K562 (cell line): ENCODE data around the gene ABCB6. TPM values are rescaled to one million over a fixed set of nuclear protein-coding genes. Genes with fewer than 3 reads are reported as not detected.

Source experiments
- ATAC-seq: fragments of 200-7000 bp; cut with Tn5 transposase; 3 replicates; pipeline ENCODE4 v1.9.1; 2020; ENCODE audit warnings: moderate library complexity
- BruUV-seq: library from RNA; stranded (reverse); fragments of 400-500 nt; replicated peaks from 2 replicates; lab custom pipeline; 2021; lab: Mats Ljungman, UMichigan
- CTCF ChIA-PET: fragments of 300-600 bp; formaldehyde crosslinking; extraction: SDS; loops from one replicate; lab custom pipeline; 2021; ENCODE audit warnings: low intra/inter-chr PET ratio; lab: Yijun Ruan, JAX
- POLR2A ChIA-PET: fragments of 300-600, 350-650 bp; sonication (Branson Sonifier 250); formaldehyde crosslinking; extraction: SDS; loops from one replicate; lab custom pipeline; 2021; ENCODE audit warnings: antibody characterized with exemption, inconsistent platforms; lab: Yijun Ruan, JAX
- DNase-seq, 4 experiments: peaks; one replicate each; pipeline versions ENCODE4 v3.0.0 to v3.0.0-alpha.2; 2011 to 2018; ENCODE audit warnings: low spot score in 3 of 4, mixed read lengths in 3 of 4; ENCODE audit errors: extremely low read depth in 1 of 4
- FAIRE-seq: peaks from 2 replicates; lab custom pipeline; 2011; peaks lifted over from hg19 to GRCh38; lab: Jason Lieb, UNC
- H2AFZ ChIP-seq: 2 replicates; pipeline ENCODE4 v1.6.0; 2011; ENCODE audit warnings: low read depth, low read length, control low read depth, inconsistent platforms
- H3K27ac ChIP-seq: fragments of 200-600 bp; 3 replicates; pipeline ENCODE4 v1.8.0; 2011; ENCODE audit warnings: low read depth, mild to moderate bottlenecking, control low read depth, inconsistent platforms, low read length, moderate library complexity, mixed read lengths; ENCODE audit errors: extremely low read depth
- H3K27me3 ChIP-seq, 2 experiments: fragments of 300-600 bp in 1 of 2; 2 replicates in 1 of 2; 3 replicates in 1 of 2; pipeline versions ENCODE4 v1.6.0 to v1.8.0; 2011; ENCODE audit warnings: inconsistent platforms in 2 of 2, low read length in 2 of 2, mild to moderate bottlenecking in 1 of 2, mixed read lengths in 1 of 2, moderate library complexity in 1 of 2; ENCODE audit not compliant: control insufficient read depth in 2 of 2, insufficient read depth in 2 of 2
- H3K36me3 ChIP-seq: fragments of 300-600 bp; 3 replicates; pipeline ENCODE4 v1.8.0; 2011; ENCODE audit warnings: mild to moderate bottlenecking, low read length, inconsistent platforms; ENCODE audit not compliant: control insufficient read depth, insufficient read depth
- H3K4me1 ChIP-seq, 2 experiments: fragments of 200-600 bp in 1 of 2; replicated peaks in 1 of 2; 2 replicates in 1 of 2; 3 replicates in 1 of 2; pipeline versions ENCODE4 v1.5.1 to v1.8.0; 2011; ENCODE audit warnings: inconsistent platforms in 2 of 2, low read length in 2 of 2, mild to moderate bottlenecking in 1 of 2, mixed read lengths in 1 of 2, moderate library complexity in 1 of 2; ENCODE audit not compliant: control insufficient read depth in 2 of 2, insufficient read depth in 2 of 2
- H3K4me2 ChIP-seq: 2 replicates; pipeline ENCODE4 v1.6.1; 2011; ENCODE audit warnings: low read length, control low read depth, inconsistent platforms, mixed read lengths; ENCODE audit not compliant: insufficient read depth
- H3K4me3 ChIP-seq: fragments of 200-600 bp; sonication (generic), shearing (Covaris generic); 2 replicates; pipeline ENCODE4 v1.5.1; 2016; ENCODE audit warnings: control low read depth, inconsistent platforms
- H3K79me2 ChIP-seq: fragments of 200-600 bp; 3 replicates; pipeline ENCODE4 v1.8.0; 2011; ENCODE audit warnings: low read length, inconsistent platforms; ENCODE audit not compliant: control insufficient read depth, insufficient read depth
- H3K9ac ChIP-seq, 2 experiments: 2 replicates each; pipeline versions ENCODE4 v1.6.0 to v1.6.1; 2011; ENCODE audit warnings: low read depth in 2 of 2, low read length in 2 of 2, control low read depth in 1 of 2, inconsistent platforms in 1 of 2, mild to moderate bottlenecking in 1 of 2, mixed read lengths in 1 of 2; ENCODE audit not compliant: insufficient read depth in 1 of 2
- H3K9me1 ChIP-seq: one replicate; pipeline ENCODE4 v1.6.0; 2011; ENCODE audit warnings: inconsistent platforms, mild to moderate bottlenecking, low read length, moderate library complexity; ENCODE audit not compliant: control insufficient read depth, insufficient read depth
- H3K9me3 ChIP-seq: replicated peaks from 2 replicates; pipeline ENCODE4 v1.5.1; 2011; ENCODE audit warnings: low read depth, low read length, inconsistent platforms; ENCODE audit not compliant: control insufficient read depth, insufficient read depth
- H4K20me1 ChIP-seq: replicated peaks from 2 replicates; pipeline ENCODE4 v1.6.1; 2011; ENCODE audit warnings: low read length, inconsistent platforms, mixed read lengths; ENCODE audit not compliant: control insufficient read depth, insufficient read depth
- ATF7 ChIP-seq: fragments of 450-650 bp; IDR thresholded peaks from 2 replicates; pipeline ENCODE4 v1.7.1; 2014; ENCODE audit warnings: mild to moderate bottlenecking, moderate library complexity
- EP300 ChIP-seq: IDR thresholded peaks from 2 replicates; pipeline ENCODE4 v1.6.1; 2012; ENCODE audit warnings: low read length, improper control_type of control experiment
- HNRNPLL ChIP-seq: fragments of 200-400 bp; formaldehyde crosslinking; IDR thresholded peaks from 2 replicates; pipeline ENCODE4 v1.6.1; 2017; ENCODE audit warnings: low read length, low read depth, mild to moderate bottlenecking; ENCODE audit not compliant: poor library complexity, severe bottlenecking
- JUN ChIP-seq, 2 experiments: sonication (generic) in 1 of 2; formaldehyde crosslinking in 1 of 2; IDR thresholded peaks; 2 replicates each; pipeline versions ENCODE4 v1.6.1 to v1.8.0; 2012 to 2022; ENCODE audit warnings: borderline replicate concordance in 2 of 2, mild to moderate bottlenecking in 2 of 2, improper control_type of control experiment in 1 of 2, low read depth in 1 of 2, low read length in 1 of 2, missing genetic modification reagents in 1 of 2
- MAX ChIP-seq: sonication (generic); formaldehyde crosslinking; IDR thresholded peaks from 2 replicates; pipeline ENCODE4 v1.9.0; 2022; ENCODE audit warnings: mild to moderate bottlenecking, missing genetic modification reagents
- MYC ChIP-seq, 2 experiments: fragments of 250-450 bp in 1 of 2; sonication (Bioruptor Pico) in 1 of 2; IDR thresholded peaks; 2 replicates each; pipeline versions ENCODE4 v1.5.1 to v1.6.1; 2012 to 2021; ENCODE audit warnings: low read depth in 2 of 2, borderline replicate concordance in 1 of 2, improper control_type of control experiment in 1 of 2, low read length in 1 of 2, mild to moderate bottlenecking in 1 of 2, moderate library complexity in 1 of 2
- PML ChIP-seq: IDR thresholded peaks from 2 replicates; pipeline ENCODE4 v1.6.1; 2012; ENCODE audit warnings: low read length, inconsistent platforms
- POLR2B ChIP-seq: fragments of 450-650 bp; IDR thresholded peaks from 2 replicates; pipeline ENCODE4 v1.6.1; 2018; ENCODE audit warnings: low read depth; ENCODE audit not compliant: partially characterized antibody
- POLR2G ChIP-seq: fragments of 200-400 bp; formaldehyde crosslinking; IDR thresholded peaks from 2 replicates; pipeline ENCODE4 v1.6.1; 2017; ENCODE audit warnings: low read depth, mild to moderate bottlenecking, antibody characterized with exemption, low read length, moderate library complexity
- SRSF9 ChIP-seq: fragments of 200-400 bp; formaldehyde crosslinking; IDR thresholded peaks from 2 replicates; pipeline ENCODE4 v1.6.1; 2017; ENCODE audit warnings: low read depth, low read length, borderline replicate concordance
- SUPT5H ChIP-seq: fragments of 450-650 bp; IDR thresholded peaks from 2 replicates; pipeline ENCODE4 v1.6.1; 2016
- TFAM ChIP-seq: fragments of 250-450 bp; sonication (Bioruptor Pico); conservative IDR thresholded peaks from 2 replicates; pipeline ENCODE4 v1.5.0; 2021; ENCODE audit warnings: mild to moderate bottlenecking, moderate library complexity
- TRIM24 ChIP-seq, 2 experiments: fragments of 450-650 bp; IDR thresholded peaks; 2 replicates each; pipeline ENCODE4 v1.6.1; 2016
- TRIM28 ChIP-seq: fragments of 450-650 bp; IDR thresholded peaks from 2 replicates; pipeline ENCODE4 v1.6.1; 2017
- ZNF76 ChIP-seq: fragments of 250-450 bp; sonication (Bioruptor Pico); IDR thresholded peaks from 2 replicates; pipeline ENCODE4 v1.4.0; 2020; ENCODE audit warnings: mild to moderate bottlenecking, moderate library complexity, borderline replicate concordance
- WGBS: fragments of 100-300 bp; shearing (Covaris generic); methylation state at CpG from one replicate; pipeline ENCODE4 v1.1.6; 2016; ENCODE audit warnings: low coverage, mixed read lengths; ENCODE audit not compliant: insufficient coverage; ENCODE audit errors: missing lambda C conversion rate; 5-methylcytosine and 5-hydroxymethylcytosine counted together
- in situ Hi-C: fragments of 300-500 bp; cut with MboI; formaldehyde crosslinking; loops from 4 replicates; pipeline ENCODE4 v1.15.0; 2018; ENCODE audit warnings: inconsistent platforms, mixed read lengths
- intact Hi-C: fragments of 100-400 bp; cut with micrococcal nuclease; formaldehyde crosslinking; loops from 2 replicates; pipeline ENCODE4 v1.14.2; 2022
- polyA plus RNA-seq, 8 experiments: library from polyadenylated mRNA; depleted of rRNA in 4 of 8; stranded (reverse) in 5 of 8; unstranded in 3 of 8; fragments of >200 nt; fragmentation: Nextera tagmentation in 2 of 8; fragmentation: Illumina TruSeq in 1 of 8; extraction: Ambion mirVana in 2 of 8; extraction: Trizol in 1 of 8; gene quantifications; 2 replicates each; pipeline versions ENCODE4 v1.2.1 to v1.2.3, GENCODE V29; 2011 to 2014; ENCODE audit warnings: inconsistent platforms in 1 of 8, missing spikeins in 1 of 8
- total RNA-seq, 7 experiments: library from RNA; depleted of rRNA in 6 of 7; stranded (reverse); fragments of >200 nt in 6 of 7; fragmentation: Illumina TruSeq in 2 of 7; extraction: Trizol in 2 of 7; gene quantifications; 2 replicates each; pipeline versions ENCODE4 v1.2.1 to v1.2.3, GENCODE V29; 2011 to 2021; ENCODE audit warnings: low replicate concordance in 1 of 7
- TF ChIP-seq, protein P1 (sequence below): fragments of 200-800 bp; sonication (Bioruptor generic); IDR thresholded peaks from 2 replicates; pipeline ENCODE4 v1.6.1; 2017; ENCODE audit warnings: missing genetic modification characterization, missing compliant biosample characterization
- TF ChIP-seq, protein P2 (sequence below): sonication (generic); formaldehyde crosslinking; IDR thresholded peaks from 2 replicates; pipeline ENCODE4 v1.5.0; 2020; ENCODE audit warnings: missing genetic modification reagents

The ABCB6 gene
- total and polyA plus RNA-seq, 9 of the 15 experiments (the other 6 are each of a cell fraction or from before 2014, with no cell fraction given) = 3.7 to 29.8 (median 16.8) TPM

DNA sequence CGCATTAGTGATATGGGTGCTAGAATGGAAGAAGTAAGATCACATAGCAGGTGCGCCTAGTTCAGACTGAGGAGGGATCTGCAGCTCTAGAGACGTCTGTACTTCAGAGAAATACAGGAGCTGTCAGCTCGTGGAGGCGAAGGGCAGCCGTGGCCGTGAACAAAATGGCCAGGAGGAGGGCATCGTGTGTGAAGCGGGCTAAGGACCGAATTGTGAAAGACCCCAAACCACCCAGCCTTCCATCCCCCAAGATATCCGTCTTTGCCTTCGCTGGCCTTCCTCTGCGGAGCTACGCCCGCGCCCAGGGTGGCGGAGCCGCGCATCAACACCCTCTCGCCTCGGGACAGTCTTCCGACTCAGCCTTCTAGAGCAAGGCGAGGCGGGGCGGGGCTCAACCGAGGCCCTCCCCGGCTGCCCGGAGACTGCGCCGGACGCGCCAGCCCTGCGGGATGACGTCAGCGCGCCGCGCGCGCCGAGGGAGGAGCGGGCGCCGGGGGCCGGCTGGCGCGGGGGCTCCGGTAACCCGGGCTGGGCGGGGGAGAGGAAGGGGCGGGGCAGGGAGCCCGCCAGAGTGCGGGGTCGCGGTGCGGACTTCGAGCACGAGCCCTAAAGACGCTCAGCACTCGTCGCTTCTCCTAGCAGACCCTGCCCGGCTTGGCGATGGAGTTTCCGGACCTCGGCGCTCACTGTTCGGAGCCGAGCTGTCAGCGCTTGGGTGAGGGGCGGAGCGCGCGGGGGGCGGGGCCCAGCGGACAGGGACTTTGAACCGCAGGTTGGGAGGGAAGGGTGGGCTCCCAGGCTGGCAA, 12.2 kb downstream of the ABCB6 start, which contains the start of gene ZFAND2B:
TSS of gene ZFAND2B (plus strand) at position 455 of the 806 bp plus-strand sequence. CDS start at position 661, 206 bp downstream.
- Histone ChIP-seq H3K9me1 (no peaks in the 10 kb centered on the region), H3K4me2 (peak within 1 kb of the TSS; percentile 94), H2AFZ (peak within 1 kb of the TSS; percentile 95), H3K36me3 (peaks cover 43% of the 10 kb centered on the region; the same call in 2 of the 3 replicates), H3K9ac (peak within 1 kb of the TSS; percentile 86 to 93), H4K20me1 (peaks cover 11% of the 10 kb centered on the region; the same call in 1 of the 2 replicates), H3K4me3 (peak within 1 kb of the TSS; percentile 61), H3K9me3 (0 out of 2 replicates have a peak, but pooled peaks cover 2% of the 10 kb centered on the region), H3K4me1 (peaks cover 16 to 17% of the 10 kb centered on the region in 2 experiments; a peak in 4 of 5 replicates), H3K79me2 (no peaks in the 10 kb centered on the region), H3K27ac (peak within 1 kb of the TSS; percentile 81), H3K27me3 (no peaks in the 10 kb centered on the region)
- POLR2A ChIA-PET = interaction anchor here (0.7 to 1.5 kb wide), 15 partner anchors 9 to 89 kb away, joined by 3 to 8 read pairs (median 3); partner anchors contain the start of genes ABCB6, ANKZF1, ATG9A and CNPPD1
- CTCF ChIA-PET = no interaction called here
- in situ Hi-C loops (loop anchor here (5.0 kb wide), 1 partner anchor 34 kb away; the partner anchor contains the start of gene SLC23A3), intact Hi-C loops (loop anchor here (1.0 to 2.0 kb wide), 2 partner anchors 23 to 30 kb away; partner anchors contain the start of genes ANKZF1, ATG9A and CNPPD1)
- DNase-seq (peak; percentile 93 to 95 (median 94)), FAIRE-seq (peak; percentile 73), ATAC-seq (peak; percentile 97)
- TSS peak; percentile 92 for BruUV-seq
- 2% methylated on average over 8 of the region's 76 CpGs for WGBS
- TF ChIP-seq, protein P1, sequence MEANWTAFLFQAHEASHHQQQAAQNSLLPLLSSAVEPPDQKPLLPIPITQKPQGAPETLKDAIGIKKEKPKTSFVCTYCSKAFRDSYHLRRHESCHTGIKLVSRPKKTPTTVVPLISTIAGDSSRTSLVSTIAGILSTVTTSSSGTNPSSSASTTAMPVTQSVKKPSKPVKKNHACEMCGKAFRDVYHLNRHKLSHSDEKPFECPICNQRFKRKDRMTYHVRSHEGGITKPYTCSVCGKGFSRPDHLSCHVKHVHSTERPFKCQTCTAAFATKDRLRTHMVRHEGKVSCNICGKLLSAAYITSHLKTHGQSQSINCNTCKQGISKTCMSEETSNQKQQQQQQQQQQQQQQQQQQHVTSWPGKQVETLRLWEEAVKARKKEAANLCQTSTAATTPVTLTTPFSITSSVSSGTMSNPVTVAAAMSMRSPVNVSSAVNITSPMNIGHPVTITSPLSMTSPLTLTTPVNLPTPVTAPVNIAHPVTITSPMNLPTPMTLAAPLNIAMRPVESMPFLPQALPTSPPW = peak; percentile 97
- peak; percentile 97 for TF ChIP-seq ATF7
- TF ChIP-seq, protein P2, sequence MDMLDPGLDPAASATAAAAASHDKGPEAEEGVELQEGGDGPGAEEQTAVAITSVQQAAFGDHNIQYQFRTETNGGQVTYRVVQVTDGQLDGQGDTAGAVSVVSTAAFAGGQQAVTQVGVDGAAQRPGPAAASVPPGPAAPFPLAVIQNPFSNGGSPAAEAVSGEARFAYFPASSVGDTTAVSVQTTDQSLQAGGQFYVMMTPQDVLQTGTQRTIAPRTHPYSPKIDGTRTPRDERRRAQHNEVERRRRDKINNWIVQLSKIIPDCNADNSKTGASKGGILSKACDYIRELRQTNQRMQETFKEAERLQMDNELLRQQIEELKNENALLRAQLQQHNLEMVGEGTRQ (CRISPR knock-in tag) = no peak
- TF ChIP-seq JUN (IDR thresholded peaks at IDR 0.05; ENCODE audit: borderline replicate concordance, low read depth, low read length) = peak; percentile 50; the same call in 1 of the 2 replicates
- no peak for TF ChIP-seq JUN (CRISPR knock-in tag; IDR thresholded peaks at IDR 0.05; ENCODE audit: borderline replicate concordance)
- peak; percentile 55; the same call in 1 of the 2 replicates for TF ChIP-seq MYC (IDR thresholded peaks at IDR 0.05; ENCODE audit: low read depth, low read length)
- TF ChIP-seq MYC (CRISPR knock-in tag; IDR thresholded peaks at IDR 0.05; ENCODE audit: borderline replicate concordance, low read depth) = no peak
- TF ChIP-seq PML = peak; percentile 68; the same call in 1 of the 2 replicates
- no peak for TF ChIP-seq SRSF9
- TF ChIP-seq EP300 = no peak
- peak; percentile 46 for TF ChIP-seq HNRNPLL
- TF ChIP-seq SUPT5H = peak; percentile 88
- 0 out of 2 replicates have a peak, but pooled peaks have one; percentile 46 for TF ChIP-seq MAX (CRISPR knock-in tag)
- TF ChIP-seq ZNF76 = no peak
- peak; percentile 87 for TF ChIP-seq POLR2B
- TF ChIP-seq POLR2G = peak; percentile 95
- no peak for TF ChIP-seq TRIM24 (IDR thresholded peaks at IDR 0.05)
- TF ChIP-seq TRIM28 = 0 out of 2 replicates have a peak, but pooled peaks have one; percentile 37
- TF ChIP-seq TFAM = no peak
